OCI-LY7 (cell line): ENCODE measurements around the gene AOPEP.

Experiments
- CTCF ChIP-seq: fragments of 200-600 bp; sonication (generic); conservative IDR thresholded peaks from 2 replicates; pipeline ENCODE4 v1.5.1; 2014; ENCODE audit warnings: mild to moderate bottlenecking, antibody characterized with exemption, low read length, moderate library complexity, mixed read lengths
- EZH2phosphoT487 ChIP-seq: fragments of 200-600 bp; sonication (generic); IDR thresholded peaks from 2 replicates; pipeline ENCODE4 v1.6.1; 2018; ENCODE audit warnings: low read depth, borderline replicate concordance, mild to moderate bottlenecking, mixed run types, antibody characterized with exemption, low read length, moderate library complexity, mixed read lengths

GRCh38 chr9:95000821-95001220, 274.3 kb downstream of the AOPEP start:
- TF ChIP-seq CTCF (no peak), EZH2phosphoT487 (no peak)
